Adrenal gland (tissue), 5 donors: ENCODE data around the gene KCNA3.

ENCODE experiments used
- POLR2A ChIP-seq, 2 donors: fragments of 450-650 bp; IDR thresholded peaks; one replicate each; pipeline ENCODE4 v1.6.1; 2017; ENCODE audit warnings: antibody characterized with exemption in 2 of 2, mild to moderate bottlenecking in 2 of 2, moderate library complexity in 1 of 2
- TF ChIP-seq, protein P1 (sequence below), 6 experiments: fragments of 450-650 bp in 4 of 6; fragments of 200-600 bp in 2 of 6; sonication (generic) in 1 of 6; IDR thresholded peaks; 1 replicate in 5 of 6; 2 replicates in 1 of 6; pipeline versions ENCODE4 v1.5.1 to v1.8.0; 2016 to 2021; ENCODE audit warnings: antibody characterized with exemption in 6 of 6, mild to moderate bottlenecking in 2 of 6, moderate library complexity in 1 of 6
- donor health status: DM: no; HTN: no; CAD: no.

DNA sequence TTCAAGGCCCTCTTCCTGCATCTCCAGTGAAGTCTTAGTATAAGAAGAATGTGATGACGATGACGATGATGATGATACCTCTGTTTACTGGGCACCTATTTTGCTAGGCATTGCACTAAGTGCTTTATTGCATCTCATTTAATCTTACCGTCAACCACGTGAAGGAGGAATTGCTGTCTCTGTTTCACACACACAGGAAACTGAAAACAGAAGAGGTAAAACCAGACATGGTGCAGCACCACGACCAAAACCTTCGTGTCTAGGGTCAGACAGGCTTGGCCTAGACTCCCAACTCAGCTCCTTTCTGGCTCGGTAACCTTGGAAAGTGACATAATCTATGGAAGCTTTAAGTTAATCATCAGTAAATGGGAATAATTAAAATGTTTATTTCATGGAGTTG lies 47.9 kb downstream of the KCNA3 start:
- TF ChIP-seq, protein P1, sequence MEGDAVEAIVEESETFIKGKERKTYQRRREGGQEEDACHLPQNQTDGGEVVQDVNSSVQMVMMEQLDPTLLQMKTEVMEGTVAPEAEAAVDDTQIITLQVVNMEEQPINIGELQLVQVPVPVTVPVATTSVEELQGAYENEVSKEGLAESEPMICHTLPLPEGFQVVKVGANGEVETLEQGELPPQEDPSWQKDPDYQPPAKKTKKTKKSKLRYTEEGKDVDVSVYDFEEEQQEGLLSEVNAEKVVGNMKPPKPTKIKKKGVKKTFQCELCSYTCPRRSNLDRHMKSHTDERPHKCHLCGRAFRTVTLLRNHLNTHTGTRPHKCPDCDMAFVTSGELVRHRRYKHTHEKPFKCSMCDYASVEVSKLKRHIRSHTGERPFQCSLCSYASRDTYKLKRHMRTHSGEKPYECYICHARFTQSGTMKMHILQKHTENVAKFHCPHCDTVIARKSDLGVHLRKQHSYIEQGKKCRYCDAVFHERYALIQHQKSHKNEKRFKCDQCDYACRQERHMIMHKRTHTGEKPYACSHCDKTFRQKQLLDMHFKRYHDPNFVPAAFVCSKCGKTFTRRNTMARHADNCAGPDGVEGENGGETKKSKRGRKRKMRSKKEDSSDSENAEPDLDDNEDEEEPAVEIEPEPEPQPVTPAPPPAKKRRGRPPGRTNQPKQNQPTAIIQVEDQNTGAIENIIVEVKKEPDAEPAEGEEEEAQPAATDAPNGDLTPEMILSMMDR (IDR thresholded peaks at IDR 0.05), result no peak
- TF ChIP-seq POLR2A (IDR thresholded peaks at IDR 0.05), result no peak
